Astrocyte (in vitro differentiated cells and primary cell): ENCODE measurements around the gene TEKT3. TPM values are rescaled to one million over a fixed set of nuclear protein-coding genes. Genes with fewer than 3 reads are reported as not detected.

Source experiments
- DNase-seq: peaks from one replicate; pipeline ENCODE4 v3.0.0-alpha.2; 2010; ENCODE audit warnings: low read depth
- FAIRE-seq: peaks from 2 replicates; lab custom pipeline; 2011; peaks lifted over from hg19 to GRCh38; lab: Jason Lieb, UNC
- H2AFZ ChIP-seq: 2 replicates; pipeline ENCODE4 v1.6.0; 2012; ENCODE audit warnings: low read depth, low read length, inconsistent platforms
- H3K27ac ChIP-seq: 2 replicates; pipeline ENCODE4 v1.5.1; 2011; ENCODE audit warnings: low read depth, low read length, inconsistent platforms
- H3K27me3 ChIP-seq: 2 replicates; pipeline ENCODE4 v1.6.0; 2011; ENCODE audit warnings: low read length, inconsistent platforms; ENCODE audit not compliant: insufficient read depth
- H3K36me3 ChIP-seq: 2 replicates; pipeline ENCODE4 v1.5.1; 2011; ENCODE audit warnings: low read length, inconsistent platforms; ENCODE audit not compliant: insufficient read depth
- H3K4me1 ChIP-seq: 2 replicates; pipeline ENCODE4 v1.5.1; 2011; ENCODE audit warnings: low read length, inconsistent platforms; ENCODE audit not compliant: insufficient read depth
- H3K4me2 ChIP-seq: 2 replicates; pipeline ENCODE4 v1.6.0; 2012; ENCODE audit warnings: low read length, inconsistent platforms
- H3K4me3 ChIP-seq: 2 replicates; pipeline ENCODE4 v1.5.1; 2011; ENCODE audit warnings: low read depth, mild to moderate bottlenecking, low read length, inconsistent platforms; ENCODE audit not compliant: insufficient read depth
- H3K79me2 ChIP-seq: 2 replicates; pipeline ENCODE4 v1.6.0; 2012; ENCODE audit warnings: mild to moderate bottlenecking, low read length, inconsistent platforms; ENCODE audit not compliant: insufficient read depth
- H3K9ac ChIP-seq: 2 replicates; pipeline ENCODE4 v1.6.0; 2012; ENCODE audit warnings: mild to moderate bottlenecking, low read length, inconsistent platforms
- H3K9me3 ChIP-seq: 2 replicates; pipeline ENCODE4 v1.5.1; 2012; ENCODE audit warnings: low read depth, mild to moderate bottlenecking, low read length, inconsistent platforms; ENCODE audit not compliant: insufficient read depth
- H4K20me1 ChIP-seq: 2 replicates; pipeline ENCODE4 v1.6.0; 2012; ENCODE audit warnings: low read length, inconsistent platforms; ENCODE audit not compliant: insufficient read depth
- H3K27ac Mint-ChIP-seq: one replicate; pipeline ENCODE4 v1.8.0; 2021; ENCODE audit warnings: mild to moderate bottlenecking, mixed read lengths; ENCODE audit not compliant: unreplicated experiment
- H3K27me3 Mint-ChIP-seq: one replicate; pipeline ENCODE4 v1.8.0; 2021; ENCODE audit warnings: low read depth, mixed read lengths; ENCODE audit not compliant: unreplicated experiment
- H3K36me3 Mint-ChIP-seq: one replicate; pipeline ENCODE4 v1.8.0; 2021; ENCODE audit warnings: low read depth, mixed read lengths; ENCODE audit not compliant: unreplicated experiment
- H3K4me1 Mint-ChIP-seq: one replicate; pipeline ENCODE4 v1.8.0; 2021; ENCODE audit warnings: low read depth, mixed read lengths; ENCODE audit not compliant: unreplicated experiment
- H3K4me3 Mint-ChIP-seq: one replicate; pipeline ENCODE4 v1.8.0; 2021; ENCODE audit warnings: mild to moderate bottlenecking, moderate library complexity, mixed read lengths; ENCODE audit not compliant: unreplicated experiment
- H3K9me3 Mint-ChIP-seq: one replicate; pipeline ENCODE4 v1.8.0; 2021; ENCODE audit warnings: mild to moderate bottlenecking, mixed read lengths; ENCODE audit not compliant: unreplicated experiment
- EZH2 ChIP-seq: IDR thresholded peaks from 2 replicates; pipeline ENCODE4 v1.6.1; 2012; ENCODE audit warnings: mild to moderate bottlenecking, low read length, inconsistent platforms; ENCODE audit not compliant: insufficient read depth
- total RNA-seq: library from RNA; stranded (reverse); gene quantifications from 2 replicates; pipeline ENCODE4 v1.2.1, GENCODE V29; 2021
- TF ChIP-seq, protein P1 (sequence below): IDR thresholded peaks from 2 replicates; pipeline ENCODE4 v1.5.1; 2011; ENCODE audit warnings: low read depth, mild to moderate bottlenecking, inconsistent platforms, low read length, moderate library complexity; ENCODE audit not compliant: insufficient read depth

TEKT3 gene
- total RNA-seq, 1 donor from 2014 or later: not detected

DNA sequence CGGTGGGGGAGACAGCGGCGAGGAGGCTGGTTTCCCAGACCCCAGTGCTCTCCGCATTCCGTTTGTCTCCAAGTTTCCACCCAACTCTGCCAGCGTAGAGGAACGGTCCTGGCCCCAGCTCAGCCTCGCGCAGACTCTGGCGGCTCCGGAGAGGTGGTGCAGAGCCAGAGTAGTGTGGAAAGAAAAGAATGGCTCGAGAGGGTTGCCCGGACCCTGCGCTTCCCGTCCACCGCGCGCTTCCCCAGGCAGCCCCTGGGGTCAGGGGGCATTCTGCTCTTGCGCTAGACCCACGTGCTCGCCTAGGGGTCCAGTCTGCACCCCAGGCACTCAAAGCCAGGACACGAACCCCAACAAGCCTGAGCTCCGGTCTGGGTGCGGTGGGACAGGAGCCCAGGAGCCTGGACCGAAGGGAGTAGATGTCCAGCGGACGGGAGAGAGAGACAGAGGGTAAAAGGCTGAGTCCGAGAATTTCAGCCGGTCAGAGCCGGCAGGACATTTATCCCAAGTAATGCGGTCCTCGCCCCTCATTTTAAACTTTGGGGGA is 80.1 kb downstream of the TEKT3 start:
- no peaks in the 10 kb centered on the region for H3K36me3 ChIP-seq
- peak overlapping the region; percentile 56 for H3K27ac ChIP-seq
- no peak for FAIRE-seq
- H4K20me1 ChIP-seq: peaks cover 13% of the 10 kb centered on the region
- H3K9ac ChIP-seq: peak overlapping the region; percentile 85
- Mint-ChIP-seq H3K4me1 (peaks cover 10% of the 10 kb centered on the region), H3K9me3 (no peaks in the 10 kb centered on the region), H3K36me3 (peaks cover 5% of the 10 kb centered on the region), H3K4me3 (peak overlapping the region; percentile 95), H3K27me3 (peaks cover 14% of the 10 kb centered on the region), H3K27ac (peak overlapping the region; percentile 26)
- peak overlapping the region; percentile 90 for H2AFZ ChIP-seq
- H3K4me3 ChIP-seq: peak overlapping the region; percentile 77
- peak overlapping the region; percentile 97 for H3K4me2 ChIP-seq
- H3K9me3 ChIP-seq: no peaks in the 10 kb centered on the region
- TF ChIP-seq, protein P1, sequence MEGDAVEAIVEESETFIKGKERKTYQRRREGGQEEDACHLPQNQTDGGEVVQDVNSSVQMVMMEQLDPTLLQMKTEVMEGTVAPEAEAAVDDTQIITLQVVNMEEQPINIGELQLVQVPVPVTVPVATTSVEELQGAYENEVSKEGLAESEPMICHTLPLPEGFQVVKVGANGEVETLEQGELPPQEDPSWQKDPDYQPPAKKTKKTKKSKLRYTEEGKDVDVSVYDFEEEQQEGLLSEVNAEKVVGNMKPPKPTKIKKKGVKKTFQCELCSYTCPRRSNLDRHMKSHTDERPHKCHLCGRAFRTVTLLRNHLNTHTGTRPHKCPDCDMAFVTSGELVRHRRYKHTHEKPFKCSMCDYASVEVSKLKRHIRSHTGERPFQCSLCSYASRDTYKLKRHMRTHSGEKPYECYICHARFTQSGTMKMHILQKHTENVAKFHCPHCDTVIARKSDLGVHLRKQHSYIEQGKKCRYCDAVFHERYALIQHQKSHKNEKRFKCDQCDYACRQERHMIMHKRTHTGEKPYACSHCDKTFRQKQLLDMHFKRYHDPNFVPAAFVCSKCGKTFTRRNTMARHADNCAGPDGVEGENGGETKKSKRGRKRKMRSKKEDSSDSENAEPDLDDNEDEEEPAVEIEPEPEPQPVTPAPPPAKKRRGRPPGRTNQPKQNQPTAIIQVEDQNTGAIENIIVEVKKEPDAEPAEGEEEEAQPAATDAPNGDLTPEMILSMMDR: no peak
- TF ChIP-seq EZH2: no peak
- H3K79me2 ChIP-seq: peaks cover 18% of the 10 kb centered on the region
- H3K27me3 ChIP-seq: peaks cover 16% of the 10 kb centered on the region
- H3K4me1 ChIP-seq: peaks cover 36% of the 10 kb centered on the region
- peak; percentile 42 for DNase-seq

DNA sequence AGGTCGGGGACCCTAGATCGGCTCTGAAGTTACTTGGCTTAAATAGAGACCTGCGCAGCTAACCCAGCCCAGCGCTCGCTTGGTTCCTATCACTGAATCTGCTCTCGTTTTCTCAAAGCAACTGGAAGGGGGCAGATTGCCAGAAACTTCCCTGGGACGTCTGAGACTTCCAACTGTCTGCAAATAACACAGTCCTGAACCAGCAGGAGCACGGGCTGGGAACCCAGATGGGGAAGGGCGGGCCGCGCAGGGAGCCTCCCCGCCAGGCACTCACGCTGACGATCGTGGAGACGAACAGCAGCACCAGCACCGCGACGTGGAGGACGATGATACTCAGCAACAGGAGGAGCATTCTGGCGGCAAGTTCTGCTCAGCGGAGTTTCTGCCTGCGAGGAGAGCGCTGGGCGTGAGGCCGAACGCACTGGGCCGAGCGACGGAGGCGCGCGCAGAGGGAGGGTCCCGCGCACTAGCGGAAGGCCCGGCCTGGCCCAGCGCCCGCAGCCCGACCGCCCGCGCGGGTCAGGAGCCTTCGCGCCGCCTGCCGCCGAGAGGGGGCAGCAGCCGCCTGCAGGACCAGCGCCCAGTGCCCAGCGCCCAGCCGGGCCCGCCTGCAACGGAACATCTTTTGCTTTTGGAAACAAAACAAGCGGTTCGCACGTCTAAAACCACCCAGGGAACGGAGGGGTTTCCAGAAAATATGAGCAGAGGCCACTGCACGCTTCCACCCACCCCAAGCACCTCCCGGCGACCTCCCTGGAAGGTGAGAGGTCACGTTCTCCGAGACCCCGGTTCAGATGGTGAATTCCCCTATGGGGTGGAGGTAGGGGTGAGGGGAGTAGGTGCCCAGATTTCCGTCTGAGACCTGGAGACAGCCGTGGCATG is 80.8 kb downstream of the TEKT3 start:
- Mint-ChIP-seq H3K9me3 (no peaks in the 10 kb centered on the region), H3K27ac (peak overlapping the region; percentile 50), H3K4me3 (peak overlapping the region; percentile 95), H3K27me3 (peaks cover 9% of the 10 kb centered on the region), H3K36me3 (peaks cover 8% of the 10 kb centered on the region), H3K4me1 (peaks cover 17% of the 10 kb centered on the region)
- Histone ChIP-seq H3K79me2 (peaks cover 21% of the 10 kb centered on the region), H4K20me1 (peaks cover 19% of the 10 kb centered on the region), H2AFZ (peak overlapping the region; percentile 98), H3K27me3 (peaks cover 12% of the 10 kb centered on the region), H3K36me3 (no peaks in the 10 kb centered on the region), H3K27ac (peak overlapping the region; percentile 82), H3K9me3 (no peaks in the 10 kb centered on the region), H3K9ac (peak overlapping the region; percentile 85), H3K4me3 (peak overlapping the region; percentile 77), H3K4me2 (peak overlapping the region; percentile 97), H3K4me1 (peaks cover 41% of the 10 kb centered on the region)
- DNase-seq (peak; percentile 83), FAIRE-seq (no peak)
- TF ChIP-seq, protein P1: peak; percentile 52
- no peak for TF ChIP-seq EZH2
